Keratinocyte (primary cell): ENCODE results near the gene PYGB. TPM values are rescaled to one million over a fixed set of nuclear protein-coding genes. Genes with fewer than 3 reads are reported as not detected.

Experiments
- DNase-seq: peaks from one replicate; pipeline ENCODE4 v3.0.0-alpha.2; 2011; ENCODE audit warnings: low read depth, missing footprints, low spot score
- FAIRE-seq: peaks from 2 replicates; lab custom pipeline; 2011; peaks lifted over from hg19 to GRCh38; lab: Jason Lieb, UNC
- H2AFZ ChIP-seq: 2 replicates; pipeline ENCODE4 v1.6.0; 2012; ENCODE audit warnings: low read length, control low read depth, inconsistent platforms; ENCODE audit not compliant: control insufficient read depth
- H3K27ac ChIP-seq: 2 replicates; pipeline ENCODE4 v1.5.1; 2011; ENCODE audit warnings: low read length; ENCODE audit not compliant: control insufficient read depth, insufficient read depth
- H3K27me3 ChIP-seq: 3 replicates; pipeline ENCODE4 v1.6.0; 2011; ENCODE audit warnings: low read length; ENCODE audit not compliant: control insufficient read depth, insufficient read depth; ENCODE audit errors: extremely low read depth
- H3K36me3 ChIP-seq, 2 experiments: 2 replicates in 1 of 2; 3 replicates in 1 of 2; pipeline ENCODE4 v1.5.1; 2011; ENCODE audit warnings: low read length in 2 of 2, mild to moderate bottlenecking in 1 of 2; ENCODE audit not compliant: control insufficient read depth in 2 of 2, insufficient read depth in 2 of 2; ENCODE audit errors: extremely low read depth in 1 of 2
- H3K4me1 ChIP-seq: 3 replicates; pipeline ENCODE4 v1.5.1; 2011; ENCODE audit warnings: low read length; ENCODE audit not compliant: control insufficient read depth, insufficient read depth; ENCODE audit errors: extremely low read depth
- H3K4me2 ChIP-seq: 3 replicates; pipeline ENCODE4 v1.6.0; 2011; ENCODE audit warnings: low read depth, low read length; ENCODE audit not compliant: control insufficient read depth, insufficient read depth; ENCODE audit errors: extremely low read depth
- H3K4me3 ChIP-seq, 3 experiments: fragments of 200-600 bp in 1 of 3; sonication (generic) in 1 of 3; 2 replicates in 2 of 3; 3 replicates in 1 of 3; pipeline ENCODE4 v1.5.1; 2011 to 2016; ENCODE audit warnings: low read length in 3 of 3, mild to moderate bottlenecking in 3 of 3, control low read depth in 2 of 3, inconsistent platforms in 1 of 3, low read depth in 1 of 3, mixed read lengths in 1 of 3, mixed run types in 1 of 3, moderate library complexity in 1 of 3; ENCODE audit not compliant: control insufficient read depth in 2 of 3, insufficient read depth in 2 of 3; ENCODE audit errors: extremely low read depth in 1 of 3
- H3K79me2 ChIP-seq: 2 replicates; pipeline ENCODE4 v1.6.0; 2012; ENCODE audit warnings: low read length; ENCODE audit not compliant: control insufficient read depth, insufficient read depth
- H3K9ac ChIP-seq: 3 replicates; pipeline ENCODE4 v1.6.0; 2011; ENCODE audit warnings: low read length; ENCODE audit not compliant: control insufficient read depth, insufficient read depth; ENCODE audit errors: extremely low read depth
- H3K9me1 ChIP-seq: 3 replicates; pipeline ENCODE4 v1.6.0; 2011; ENCODE audit warnings: low read length; ENCODE audit not compliant: control insufficient read depth, insufficient read depth; ENCODE audit errors: extremely low read depth
- H3K9me3 ChIP-seq: 2 replicates; pipeline ENCODE4 v1.5.1; 2012; ENCODE audit warnings: low read depth, low read length; ENCODE audit not compliant: control insufficient read depth
- H4K20me1 ChIP-seq: 3 replicates; pipeline ENCODE4 v1.6.0; 2011; ENCODE audit warnings: low read length; ENCODE audit not compliant: control insufficient read depth, insufficient read depth; ENCODE audit errors: extremely low read depth
- CTCF ChIP-seq, 3 experiments: IDR thresholded peaks in 1 of 3; conservative IDR thresholded peaks in 1 of 3; optimal IDR thresholded peaks in 1 of 3; 2 replicates in 2 of 3; 3 replicates in 1 of 3; pipeline versions ENCODE3 to v1.5.1; 2011; ENCODE audit warnings: low read length in 3 of 3, mild to moderate bottlenecking in 3 of 3, moderate library complexity in 2 of 3, control low read depth in 1 of 3, inconsistent platforms in 1 of 3; ENCODE audit not compliant: insufficient read depth in 2 of 3; ENCODE audit errors: extremely low read depth in 1 of 3
- EZH2 ChIP-seq: IDR thresholded peaks from one replicate; pipeline ENCODE4 v1.6.1; 2012; ENCODE audit warnings: inconsistent platforms, mild to moderate bottlenecking, low read length, moderate library complexity
- dilution Hi-C: fragments of 300-500 bp; cut with MboI; formaldehyde crosslinking; loops from one replicate; pipeline ENCODE4 v1.7.0; 2020; ENCODE audit warnings: low sequenced_read_pairs; ENCODE audit not compliant: extremely low pct_ligation_motif_present
- polyA plus RNA-seq, 5 experiments: library from polyadenylated mRNA; depleted of rRNA in 3 of 5; stranded (reverse) in 3 of 5; stranded (forward) in 1 of 5; unstranded in 1 of 5; fragments of >200 nt; gene quantifications; 1 replicate in 1 of 5; 2 replicates in 3 of 5; 3 replicates in 1 of 5; pipeline versions ENCODE4 v1.2.1 to v1.2.3, GENCODE V29; 2011 to 2012; ENCODE audit warnings: missing spikeins in 2 of 5, low read depth in 1 of 5, low replicate concordance in 1 of 5

Gene PYGB
- polyA plus RNA-seq, 1 donor (not counting 4 experiments of a cell fraction or from before 2014, with no cell fraction given): 78.3 TPM

- no peaks in the 10 kb centered on the region for H3K27me3 ChIP-seq
- H3K4me3 ChIP-seq: no peak overlapping the region
- H3K9me1 ChIP-seq: no peaks in the 10 kb centered on the region
- H3K36me3 ChIP-seq: peaks cover 71 to 82% of the 10 kb centered on the region in 2 experiments
- H3K4me2 ChIP-seq: no peak overlapping the region
- no peaks in the 10 kb centered on the region for H4K20me1 ChIP-seq
- TF ChIP-seq CTCF (optimal IDR thresholded peaks at IDR 0.05 in 1 of 3, IDR thresholded peaks at IDR 0.05 in 1 of 3, conservative IDR thresholded peaks at IDR 0.05 in 1 of 3; ENCODE audit: extremely low read depth in 1 of 3, insufficient read depth in 2 of 3, low read length in 3 of 3): no peak
- no peak for TF ChIP-seq EZH2
- peak; percentile 74 for FAIRE-seq
- dilution Hi-C loops: no loop called here
- no peaks in the 10 kb centered on the region for H3K9me3 ChIP-seq
- H3K79me2 ChIP-seq: peaks cover 3% of the 10 kb centered on the region
- H3K9ac ChIP-seq: no peak overlapping the region
- no peak overlapping the region for H2AFZ ChIP-seq
- no peaks in the 10 kb centered on the region for H3K4me1 ChIP-seq
- no peak for DNase-seq
- no peak overlapping the region for H3K27ac ChIP-seq
Observed at GRCh38 chr20:25279403-25279802, 31.5 kb downstream of the PYGB start.

- Histone ChIP-seq H4K20me1 (no peaks in the 10 kb centered on the region), H3K9me1 (no peaks in the 10 kb centered on the region), H3K79me2 (peaks cover 2% of the 10 kb centered on the region), H3K36me3 (peaks cover 73 to 78% of the 10 kb centered on the region in 2 experiments), H3K9ac (no peak overlapping the region), H3K4me2 (no peak overlapping the region), H3K4me1 (no peaks in the 10 kb centered on the region), H3K27ac (no peak overlapping the region), H3K9me3 (no peaks in the 10 kb centered on the region), H2AFZ (no peak overlapping the region), H3K4me3 (no peak overlapping the region), H3K27me3 (no peaks in the 10 kb centered on the region)
- no peak for TF ChIP-seq EZH2
- TF ChIP-seq CTCF (optimal IDR thresholded peaks at IDR 0.05 in 1 of 3, IDR thresholded peaks at IDR 0.05 in 1 of 3, conservative IDR thresholded peaks at IDR 0.05 in 1 of 3; ENCODE audit: extremely low read depth in 1 of 3, insufficient read depth in 2 of 3, low read length in 3 of 3): no peak
- DNase-seq (no peak), FAIRE-seq (no peak)
- dilution Hi-C loops: no loop called here
Observed at GRCh38 chr20:25280051-25280573, 32.2 kb downstream of the PYGB start.
